PC-9 (cell line): ENCODE measurements around the gene ENPP6.
"Not testable (repeated sequence)": the region's sequence is repeated elsewhere in the genome, so short reads cannot be mapped to it uniquely, and the experiment has no call there.

Experiments
- EZH2 ChIP-seq: fragments of 200-600 bp; sonication (generic); IDR thresholded peaks from 2 replicates; pipeline ENCODE4 v1.8.0; 2017; ENCODE audit warnings: antibody characterized with exemption, low read depth
- TF ChIP-seq, protein P1 (sequence below): fragments of 200-600 bp; sonication (generic); conservative IDR thresholded peaks from 2 replicates; pipeline ENCODE4 v1.6.1; 2017; ENCODE audit warnings: mixed run types, antibody characterized with exemption, mild to moderate bottlenecking, moderate library complexity

DNA sequence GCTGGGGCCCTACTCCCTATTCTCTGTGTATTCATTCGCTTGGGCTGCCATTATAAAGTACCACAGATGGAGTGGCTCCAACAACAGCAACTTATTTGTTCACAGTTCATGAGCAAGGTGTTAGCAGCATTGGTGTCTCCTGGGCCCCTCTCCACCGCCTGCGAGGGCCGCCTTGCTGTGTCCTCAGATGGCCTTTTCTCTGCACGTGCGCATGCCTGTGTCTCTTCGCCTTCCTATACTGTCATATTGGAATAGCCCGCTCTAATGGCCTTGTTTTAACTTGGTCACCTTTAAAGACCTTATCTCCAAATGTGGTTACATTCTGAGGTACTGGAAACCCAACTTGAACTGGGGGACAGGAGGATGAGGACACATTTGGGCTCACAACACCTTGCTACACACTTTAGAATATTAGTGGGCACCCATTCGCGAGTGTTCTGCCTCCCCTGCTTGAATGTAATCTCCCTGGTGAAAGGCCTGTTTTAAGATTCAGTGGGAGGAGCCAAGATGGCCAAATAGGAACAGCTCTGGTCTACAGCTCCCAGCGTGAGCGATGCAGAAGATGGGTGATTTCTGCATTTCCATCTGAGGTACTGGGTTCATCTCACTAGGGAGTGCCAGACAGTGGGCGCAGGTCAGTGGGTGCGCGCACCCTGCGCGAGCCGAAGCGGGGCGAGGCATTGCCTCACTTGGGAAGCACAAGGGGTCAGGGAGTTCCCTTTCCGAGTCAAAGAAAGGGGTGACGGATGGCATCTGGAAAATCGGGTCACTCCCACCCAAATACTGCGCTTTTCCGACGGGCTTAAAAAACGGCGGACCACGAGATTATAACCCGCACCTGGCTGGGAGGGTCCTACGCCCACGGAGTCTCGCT lies 9.7 kb downstream of the ENPP6 start:
- TF ChIP-seq, protein P1, sequence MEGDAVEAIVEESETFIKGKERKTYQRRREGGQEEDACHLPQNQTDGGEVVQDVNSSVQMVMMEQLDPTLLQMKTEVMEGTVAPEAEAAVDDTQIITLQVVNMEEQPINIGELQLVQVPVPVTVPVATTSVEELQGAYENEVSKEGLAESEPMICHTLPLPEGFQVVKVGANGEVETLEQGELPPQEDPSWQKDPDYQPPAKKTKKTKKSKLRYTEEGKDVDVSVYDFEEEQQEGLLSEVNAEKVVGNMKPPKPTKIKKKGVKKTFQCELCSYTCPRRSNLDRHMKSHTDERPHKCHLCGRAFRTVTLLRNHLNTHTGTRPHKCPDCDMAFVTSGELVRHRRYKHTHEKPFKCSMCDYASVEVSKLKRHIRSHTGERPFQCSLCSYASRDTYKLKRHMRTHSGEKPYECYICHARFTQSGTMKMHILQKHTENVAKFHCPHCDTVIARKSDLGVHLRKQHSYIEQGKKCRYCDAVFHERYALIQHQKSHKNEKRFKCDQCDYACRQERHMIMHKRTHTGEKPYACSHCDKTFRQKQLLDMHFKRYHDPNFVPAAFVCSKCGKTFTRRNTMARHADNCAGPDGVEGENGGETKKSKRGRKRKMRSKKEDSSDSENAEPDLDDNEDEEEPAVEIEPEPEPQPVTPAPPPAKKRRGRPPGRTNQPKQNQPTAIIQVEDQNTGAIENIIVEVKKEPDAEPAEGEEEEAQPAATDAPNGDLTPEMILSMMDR, result not testable (repeated sequence)
- TF ChIP-seq EZH2, result not testable (repeated sequence)
